ENCODE measurements around the gene ALPL. TPM values are rescaled to one million over a fixed set of nuclear protein-coding genes. Genes with fewer than 3 reads are reported as not detected.

The ALPL gene
- total and polyA plus RNA-seq, 2 of the 4 experiments (the other 2 are of a cell fraction) = 0.54 to 2.2 TPM

GRCh38 chr1:21592086-21592865, 83.1 kb downstream of the ALPL start:
- no peak overlapping the region for H3K14ac ChIP-seq (replicated peaks; ENCODE audit: low read depth, low read length)
- H4K91ac ChIP-seq (ENCODE audit: insufficient read depth, low read depth, low read length) = no peak overlapping the region
- no peak overlapping the region for H3K4me2 ChIP-seq (ENCODE audit: low read depth, low read length)
- no peak overlapping the region for H3K23ac ChIP-seq (ENCODE audit: low read depth, low read length)
- H2BK15ac ChIP-seq (ENCODE audit: low read depth, low read length) = no peak overlapping the region
- H3K18ac ChIP-seq (ENCODE audit: low read depth, low read length) = no peak overlapping the region
- H2BK120ac ChIP-seq (ENCODE audit: low read depth, low read length) = no peak overlapping the region
- no peak overlapping the region for H4K8ac ChIP-seq (ENCODE audit: low read depth in 2 of 2, low read length in 2 of 2)
- H3K36me3 ChIP-seq (ENCODE audit: control insufficient read depth, insufficient read depth, low read length) = no peaks in the 10 kb centered on the region
- no peaks in the 10 kb centered on the region for H3K4me1 ChIP-seq (ENCODE audit: control insufficient read depth, insufficient read depth, low read length)
- POLR2A ChIA-PET (ENCODE audit: unreplicated experiment) = no interaction called here
- H3K4ac ChIP-seq (ENCODE audit: low read depth, low read length) = no peak overlapping the region
- intact Hi-C loops (cut with micrococcal nuclease) = no loop called here
- CTCF ChIA-PET = interaction anchor here (0.7 kb wide), 1 partner anchor 224 kb away, joined by 3 read pairs; no protein-coding TSS in a partner anchor
- no peak overlapping the region for H3K9ac ChIP-seq (ENCODE audit: low read depth, low read length)
- no peaks in the 10 kb centered on the region for H3K9me3 ChIP-seq (ENCODE audit: control insufficient read depth, insufficient read depth, low read length)
- no peak overlapping the region for H2AK9ac ChIP-seq (replicated peaks; ENCODE audit: low read depth, low read length, poor library complexity)
- no peaks in the 10 kb centered on the region; the same call in 1 of the 2 replicates for H4K20me1 ChIP-seq (ENCODE audit: insufficient read depth, low read length)
- in situ Hi-C loops (cut with MboI; ENCODE audit: low sequenced_read_pairs) = loop anchor here (5.0 kb wide), 1 partner anchor 80 kb away; no protein-coding TSS in a partner anchor
- ATAC-seq (ENCODE audit: low read depth) (no peak), DNase-seq (no peak)
- no peak overlapping the region for H2BK5ac ChIP-seq (ENCODE audit: low read depth, low read length, poor library complexity, severe bottlenecking)
- H3K56ac ChIP-seq (ENCODE audit: extremely low read depth, insufficient read depth, low read length) = no peak overlapping the region
- no peak overlapping the region for H3K27ac ChIP-seq (ENCODE audit: insufficient read depth, low read length)
- dilution Hi-C loops (cut with HindIII; ENCODE audit: low sequenced_read_pairs, unreplicated experiment) = no loop called here
- H2AFZ ChIP-seq (replicated peaks; ENCODE audit: low read length, poor library complexity) = no peak overlapping the region
- no TSS peak for BruUV-seq (replicated peaks)
- no peaks in the 10 kb centered on the region for H3K79me1 ChIP-seq (ENCODE audit: low read depth in 1 of 2, low read length in 2 of 2)
- H3K9me1 ChIP-seq (ENCODE audit: insufficient read depth, low read length) = 0 out of 2 replicates have a peak, but pooled peaks cover 2% of the 10 kb centered on the region
- peaks cover 17% of the 10 kb centered on the region; the same call in 1 of the 2 replicates for H3K27me3 ChIP-seq (ENCODE audit: control insufficient read depth, insufficient read depth, low read length)
- H2AK5ac ChIP-seq (ENCODE audit: low read depth, low read length) = no peak overlapping the region
- no peak overlapping the region for H2BK20ac ChIP-seq (ENCODE audit: low read depth, low read length)
- H4K5ac ChIP-seq (ENCODE audit: low read depth, low read length) = no peak overlapping the region
- WGBS, 2 experiments (ENCODE audit: extremely low coverage in 2 of 2, insufficient read length in 1 of 2) = 63% methylated on average over 6 of the region's 12 CpGs; no CpG with 5 or more reads in 1 of the 2 experiments
- H3K4me3 ChIP-seq (ENCODE audit: insufficient read depth, low read depth, low read length) = no peak overlapping the region
- TF ChIP-seq RCOR1 (IDR thresholded peaks at IDR 0.05; ENCODE audit: insufficient replicate concordance, low read length) (no peak), POLR2A (IDR thresholded peaks at IDR 0.05; ENCODE audit: low read depth, low read length) (no peak), MAFK (IDR thresholded peaks at IDR 0.05; ENCODE audit: low read depth, low read length) (no peak), FOS (IDR thresholded peaks at IDR 0.05; ENCODE audit: low read depth, low read length) (no peak), NFE2L2 (IDR thresholded peaks at IDR 0.05; ENCODE audit: low read depth, low read length) (no peak), CEBPB (IDR thresholded peaks at IDR 0.05; ENCODE audit: low read depth, low read length) (no peak), MXI1 (IDR thresholded peaks at IDR 0.05; ENCODE audit: borderline replicate concordance, low read depth, low read length) (no peak), RFX5 (IDR thresholded peaks at IDR 0.05; ENCODE audit: low read depth, low read length) (no peak), USF2 (IDR thresholded peaks at IDR 0.05; ENCODE audit: low read depth, low read length) (no peak), RAD21 (IDR thresholded peaks at IDR 0.05; ENCODE audit: low read length) (no peak), BHLHE40 (IDR thresholded peaks at IDR 0.05; ENCODE audit: low read depth, low read length) (no peak)

Data from IMR-90 (cell line).